Activated CD4-positive, alpha-beta T cell treated with anti-CD3 and anti-CD28 coated beads, Interleukin-10, Interleukin-2, amounts not matched to agents 100 ng/mL and 50 ng/mL, durations not matched to agents 16 hours and 8 hours (primary cell): ENCODE measurements around the gene INPP4B.

Experiments used
- DNase-seq: peaks from one replicate; pipeline ENCODE4 v3.0.0-alpha.2; 2020

INPP4B gene

DNA sequence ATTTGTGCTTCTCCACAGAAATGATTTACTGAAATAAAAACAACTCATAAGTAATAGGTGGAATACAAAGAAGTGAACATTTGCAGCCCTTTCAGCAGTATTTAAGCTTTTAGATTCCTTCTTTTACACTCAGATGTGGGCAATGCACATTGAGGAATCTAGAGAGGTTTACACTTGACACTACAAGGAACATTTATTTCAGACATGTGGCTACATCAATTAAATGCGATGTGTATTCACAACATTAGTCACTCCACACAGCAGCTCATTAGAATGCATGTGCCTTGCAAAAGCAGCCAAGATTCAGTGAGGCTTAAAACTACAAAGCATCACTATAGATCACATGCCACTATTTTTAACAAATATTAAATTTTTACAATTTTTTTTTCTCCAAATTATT, 480.7 kb downstream of the INPP4B start:
- DNase-seq, result no peak

GRCh38 chr4:142363686-142364085, 482.4 kb downstream of the INPP4B start:
- no peak for DNase-seq

GRCh38 chr4:142361981-142362380, 484.1 kb downstream of the INPP4B start:
- no peak for DNase-seq

GRCh38 chr4:142360657-142361056, 485.4 kb downstream of the INPP4B start:
- DNase-seq, result no peak

- no peak for DNase-seq
Observed at GRCh38 chr4:142358656-142359055, 487.4 kb downstream of the INPP4B start.

DNA sequence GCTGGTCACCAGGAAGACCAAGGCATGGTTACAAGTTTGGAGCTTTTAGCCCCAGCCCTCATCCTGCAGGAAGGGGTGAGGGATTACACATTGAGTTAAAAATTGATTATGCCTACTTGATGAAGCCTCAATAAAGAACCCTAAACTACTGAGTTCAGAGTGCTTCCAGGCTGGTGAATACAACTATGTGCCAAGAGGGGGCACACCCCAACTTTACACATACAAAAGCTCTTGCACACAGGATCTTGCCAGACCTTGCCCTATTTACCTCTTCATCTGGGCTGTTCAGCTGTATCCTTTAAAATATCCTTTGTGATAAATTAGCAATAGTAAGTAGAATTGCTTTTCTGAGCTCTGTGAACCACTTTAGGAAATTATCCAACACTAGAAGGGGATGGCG, 489.3 kb downstream of the INPP4B start:
- no peak for DNase-seq

- DNase-seq, result no peak
Observed at GRCh38 chr4:142356118-142356759, 489.9 kb downstream of the INPP4B start.

DNA sequence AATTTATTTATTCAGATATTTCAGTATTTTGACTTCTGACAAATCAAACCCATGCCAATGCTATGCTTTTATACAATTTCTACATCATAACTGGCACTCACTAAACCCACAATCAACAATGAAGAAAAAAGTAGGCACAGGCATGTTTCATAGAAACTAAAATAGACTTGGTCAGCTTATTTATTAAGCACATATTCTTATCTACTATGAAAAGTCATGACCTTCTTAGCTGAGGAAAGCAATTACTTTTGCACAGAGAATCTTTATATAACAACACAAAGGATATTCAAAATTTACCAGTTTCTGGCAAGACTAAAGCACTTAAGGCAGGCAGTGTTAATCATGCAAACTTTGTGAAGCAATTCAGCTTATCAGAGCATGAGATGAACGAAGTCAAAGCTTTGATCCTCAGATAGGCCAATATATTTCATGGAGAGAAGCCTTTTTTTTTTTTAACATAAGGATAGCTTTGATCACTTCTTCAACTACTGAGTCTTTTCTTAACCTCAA, 490.6 kb downstream of the INPP4B start:
- no peak for DNase-seq

DNA sequence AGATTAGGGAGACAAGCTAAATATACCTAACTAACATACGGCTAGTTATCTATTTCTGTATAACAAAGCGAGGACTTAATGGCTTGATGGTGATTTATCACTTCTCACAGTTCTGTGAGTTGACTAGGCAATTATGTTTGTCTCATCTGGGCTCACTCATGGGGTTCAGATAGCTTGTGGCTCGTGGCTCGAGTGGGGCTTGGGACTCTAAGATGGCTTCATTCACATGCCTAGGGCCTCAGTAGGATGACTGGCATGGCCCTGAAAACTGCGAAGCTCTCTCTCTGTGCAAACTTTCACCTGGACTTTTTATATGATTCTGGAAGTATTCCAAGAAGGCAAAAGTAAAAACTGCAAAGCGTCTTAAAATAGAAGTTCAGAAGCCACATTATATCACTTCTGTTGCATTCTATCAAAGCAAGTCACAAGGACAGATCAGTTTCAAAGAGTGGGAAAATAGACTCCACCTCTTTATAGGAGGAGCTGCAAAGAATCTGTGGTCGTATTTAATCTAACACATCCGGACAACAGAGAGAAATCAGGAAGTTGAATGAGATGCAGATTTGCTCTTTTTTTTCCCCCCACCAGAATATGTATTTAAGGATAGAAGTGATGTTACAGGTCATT, 491.2 kb downstream of the INPP4B start:
- peak; percentile 55 for DNase-seq

- DNase-seq, result no peak
Observed at GRCh38 chr4:142354041-142354440, 492.1 kb downstream of the INPP4B start.

DNA sequence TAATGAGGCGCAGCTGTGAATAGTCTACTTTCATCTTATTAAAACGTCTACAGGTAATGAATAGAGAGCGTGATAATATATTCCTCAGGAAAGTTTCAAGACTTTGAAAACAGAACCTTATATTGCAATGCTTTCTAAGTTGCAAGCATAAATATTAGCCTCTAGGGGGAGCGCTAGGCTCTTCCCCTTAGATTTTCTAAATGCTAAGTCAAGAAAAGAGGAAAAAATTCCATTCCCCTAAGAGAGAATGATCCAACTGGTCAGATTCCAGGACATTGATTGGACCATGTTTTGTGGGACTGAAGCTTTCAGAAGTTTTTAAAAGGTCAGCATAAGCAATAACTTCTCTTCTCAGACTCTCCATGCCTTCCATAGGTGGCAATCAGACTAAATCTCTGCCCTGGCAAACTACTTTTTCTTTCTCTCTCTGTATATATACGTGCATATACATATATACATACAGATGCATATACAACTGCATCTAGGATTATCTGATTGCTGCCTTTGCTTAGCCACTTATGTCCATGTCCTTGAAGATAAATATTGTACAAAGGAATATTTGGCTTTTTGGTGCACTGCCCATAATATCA, 492.9 kb downstream of the INPP4B start:
- no peak for DNase-seq

GRCh38 chr4:142352712-142353111, 493.4 kb downstream of the INPP4B start:
- no peak for DNase-seq

DNA sequence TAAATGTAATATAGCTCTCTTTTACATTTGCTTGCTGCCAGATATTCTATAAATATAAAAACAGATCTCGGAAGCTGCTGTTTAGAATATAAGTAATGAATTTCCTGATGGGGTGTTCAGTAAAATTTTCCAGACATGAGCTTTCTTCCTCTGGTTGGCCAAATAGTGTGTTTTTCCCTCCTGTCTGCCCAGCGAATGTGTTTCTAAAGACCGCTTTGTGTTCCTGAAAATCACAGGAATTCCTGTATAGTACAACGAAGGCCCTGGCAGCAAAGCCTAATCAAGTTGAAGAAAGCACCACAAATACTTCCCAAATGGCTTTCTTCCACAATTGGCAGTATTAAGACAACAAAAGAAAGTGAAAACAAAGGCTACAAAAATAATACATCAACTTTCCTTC, 494.1 kb downstream of the INPP4B start:
- no peak for DNase-seq

GRCh38 chr4:142350871-142351270, 495.2 kb downstream of the INPP4B start:
- no peak for DNase-seq

DNA sequence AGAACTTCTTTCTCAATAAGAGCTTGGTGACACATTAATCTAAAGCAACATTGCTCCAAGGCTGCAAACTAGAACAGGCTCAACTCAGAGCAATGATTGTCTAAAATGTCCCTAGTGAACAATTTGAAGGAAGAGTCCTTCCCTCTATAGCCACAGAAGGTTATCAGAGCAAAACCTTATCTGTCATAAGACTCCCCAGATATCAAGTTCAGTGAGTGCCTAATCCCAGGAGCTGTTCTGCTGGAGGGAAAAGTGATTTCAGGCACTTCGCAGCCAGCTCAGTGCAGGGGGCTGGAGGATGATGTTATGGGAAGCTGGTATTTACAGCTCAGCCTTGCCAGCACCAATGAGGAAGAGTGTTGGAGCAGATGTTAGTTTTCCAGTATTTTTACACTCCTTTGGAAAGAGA, 497.5 kb downstream of the INPP4B start:
- DNase-seq, result no peak

- DNase-seq, result no peak
Observed at GRCh38 chr4:142347241-142347640, 498.9 kb downstream of the INPP4B start.

GRCh38 chr4:142345924-142346323, 500.2 kb downstream of the INPP4B start:
- no peak for DNase-seq

DNA sequence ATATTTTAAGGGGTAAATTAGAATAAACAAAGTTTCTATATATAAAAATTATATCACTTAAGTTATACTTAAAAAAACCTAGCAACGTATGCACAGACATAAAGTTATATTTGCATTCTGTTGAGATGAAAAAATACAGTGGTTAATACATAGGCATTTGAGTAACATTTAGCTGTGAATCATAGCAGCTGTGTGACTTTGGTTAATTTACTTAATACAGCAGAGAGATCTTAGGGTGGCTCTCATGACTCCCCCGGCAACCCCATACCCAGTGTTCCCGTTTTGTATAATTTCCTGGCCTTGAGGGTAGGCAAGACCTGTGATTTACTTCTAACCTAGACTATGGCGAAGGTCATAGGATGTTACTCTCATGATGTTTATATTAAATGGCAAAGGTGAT, 504.8 kb downstream of the INPP4B start:
- DNase-seq, result no peak

DNA sequence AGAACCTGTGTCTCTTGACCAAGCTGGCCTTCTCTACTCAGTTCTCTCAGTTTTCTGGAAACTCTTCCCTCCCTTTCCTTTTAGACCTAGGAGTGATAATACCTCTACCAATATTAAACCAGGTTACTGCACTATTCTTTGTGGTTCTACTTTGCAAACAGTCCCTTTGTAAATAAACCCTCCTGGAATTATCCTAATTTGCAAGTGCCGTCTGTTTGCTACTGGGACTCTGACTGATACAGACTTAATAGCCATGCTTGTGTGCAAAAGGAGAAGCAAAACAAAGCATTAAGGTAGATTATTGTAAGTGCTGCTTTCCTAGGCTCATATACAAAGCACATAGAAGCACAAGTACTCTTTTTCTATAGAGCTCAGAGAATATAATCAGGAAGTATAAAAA, 507.0 kb downstream of the INPP4B start:
- DNase-seq, result no peak

DNA sequence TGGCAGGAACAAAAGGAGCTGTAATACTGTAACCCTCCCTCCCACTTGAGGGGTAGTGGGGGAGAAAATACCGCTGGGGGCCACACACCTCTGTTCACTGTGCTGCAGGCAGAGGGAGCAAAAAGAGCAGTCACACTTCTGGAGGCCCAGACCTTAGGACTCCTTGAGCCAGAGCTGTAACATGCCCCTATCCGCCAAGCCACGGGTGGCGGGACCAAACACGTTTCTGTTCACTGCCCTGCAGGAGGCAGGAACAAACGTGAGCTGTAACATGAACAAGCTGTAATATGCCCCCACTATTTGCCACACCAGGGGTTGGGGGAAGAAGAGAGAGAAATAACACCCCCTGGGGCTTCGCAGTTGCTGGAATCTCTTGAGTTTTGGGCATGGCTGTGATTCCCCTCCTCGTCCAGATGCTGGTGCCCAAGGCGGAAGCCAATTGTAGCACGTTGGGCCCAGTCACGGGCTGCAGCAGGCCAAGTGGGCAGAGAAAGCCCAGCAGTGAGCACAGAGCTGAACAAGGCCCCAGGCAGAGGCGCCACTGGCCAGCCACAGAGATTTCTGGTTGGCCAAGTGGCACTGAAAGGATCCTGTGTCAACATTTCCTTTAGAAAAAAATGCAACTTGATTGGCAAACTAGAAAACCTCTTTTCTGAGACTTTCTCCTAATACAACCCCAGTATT, 509.7 kb downstream of the INPP4B start:
- no peak for DNase-seq

GRCh38 chr4:142334931-142335330, 511.2 kb downstream of the INPP4B start:
- no peak for DNase-seq

DNA sequence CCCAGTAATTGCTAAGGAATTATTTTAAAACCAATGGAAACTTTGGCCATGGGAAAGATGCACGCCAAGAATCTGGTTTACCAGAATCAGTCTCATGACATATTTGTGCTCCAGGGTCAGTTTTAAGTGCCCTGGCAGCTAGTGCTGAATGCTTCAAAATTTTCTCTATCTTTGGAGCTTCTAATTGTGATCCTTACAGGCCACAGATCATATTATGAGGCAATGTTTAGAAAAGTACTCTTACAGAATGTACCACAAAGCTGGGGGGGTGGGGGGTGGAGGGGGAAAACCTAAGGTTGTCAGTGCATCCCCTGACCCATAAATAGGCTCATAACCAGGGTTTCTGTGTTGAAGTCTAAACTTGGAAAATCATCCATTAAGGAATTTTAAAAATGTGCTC, 514.5 kb downstream of the INPP4B start:
- DNase-seq, result no peak

- DNase-seq, result no peak
Observed at GRCh38 chr4:142331132-142331531, 515.0 kb downstream of the INPP4B start.

- DNase-seq, result no peak
Observed at GRCh38 chr4:142330311-142330710, 515.8 kb downstream of the INPP4B start.
